ACC112 (cell line): Measurements from ENCODE around the gene FANCC.
"Not testable (repeated sequence)": the region's sequence is repeated elsewhere in the genome, so short reads cannot be mapped to it uniquely, and the experiment has no call there.

Experiments
- H2AFZ ChIP-seq: fragments of 200-600 bp; sonication (generic); one replicate; pipeline ENCODE4 v1.6.0; 2017; ENCODE audit warnings: antibody characterized with exemption, low read length; ENCODE audit not compliant: unreplicated experiment
- H3K27ac ChIP-seq: fragments of 200-600 bp; sonication (generic); 2 replicates; pipeline ENCODE4 v1.5.1; 2014; ENCODE audit warnings: low read depth, mild to moderate bottlenecking, antibody characterized with exemption, low read length, moderate library complexity
- H3K27me3 ChIP-seq: fragments of 200-600 bp; sonication (generic); 2 replicates; pipeline ENCODE4 v1.6.1; 2014; ENCODE audit warnings: mild to moderate bottlenecking, antibody characterized with exemption, low read length, moderate library complexity, mixed read lengths; ENCODE audit not compliant: insufficient read depth
- H3K36me3 ChIP-seq: fragments of 200-600 bp; sonication (generic); 2 replicates; pipeline ENCODE4 v1.6.1; 2016; ENCODE audit warnings: mild to moderate bottlenecking, antibody characterized with exemption, low read length, moderate library complexity, mixed read lengths; ENCODE audit not compliant: insufficient read depth
- H3K4me1 ChIP-seq: fragments of 200-600 bp; sonication (generic); one replicate; pipeline ENCODE4 v1.6.1; 2016; ENCODE audit warnings: low read length, mixed read lengths; ENCODE audit not compliant: insufficient read depth, unreplicated experiment, control insufficient read depth
- H3K4me3 ChIP-seq: fragments of 200-600 bp; sonication (generic); 2 replicates; pipeline ENCODE4 v1.5.1; 2014; ENCODE audit warnings: mild to moderate bottlenecking, low read depth, low read length
- H3K79me2 ChIP-seq: fragments of 200-600 bp; sonication (generic); one replicate; pipeline ENCODE4 v1.6.0; 2016; ENCODE audit warnings: low read length; ENCODE audit not compliant: control insufficient read depth, unreplicated experiment, insufficient read depth

The FANCC gene

DNA sequence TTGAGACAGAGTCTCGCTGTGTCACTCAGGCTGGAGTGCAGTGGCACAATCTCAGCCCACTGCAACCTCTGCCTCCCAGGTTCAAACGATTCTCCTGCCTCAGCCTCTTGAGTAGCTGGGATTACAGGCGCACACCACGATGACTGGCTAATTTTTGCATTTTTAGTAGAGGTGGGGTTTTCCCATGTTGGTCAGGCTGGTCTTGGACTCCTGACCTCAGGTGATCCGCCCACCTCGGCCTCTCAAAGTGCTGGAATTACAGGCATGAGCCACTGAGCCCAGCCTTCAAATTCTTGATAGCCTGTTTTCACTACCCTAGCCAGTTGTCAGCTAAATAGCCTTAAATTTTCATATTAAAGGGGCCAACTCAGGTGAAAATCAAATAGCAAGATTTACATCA is 11.6 kb upstream of the FANCC start:
- not testable (repeated sequence) for H3K79me2 ChIP-seq, H3K4me3 ChIP-seq, H3K27ac ChIP-seq, H3K4me1 ChIP-seq, H3K36me3 ChIP-seq, H2AFZ ChIP-seq
- H3K27me3 ChIP-seq: peaks cover 17% of the 10 kb centered on the region; the same call in 1 of the 2 replicates

DNA sequence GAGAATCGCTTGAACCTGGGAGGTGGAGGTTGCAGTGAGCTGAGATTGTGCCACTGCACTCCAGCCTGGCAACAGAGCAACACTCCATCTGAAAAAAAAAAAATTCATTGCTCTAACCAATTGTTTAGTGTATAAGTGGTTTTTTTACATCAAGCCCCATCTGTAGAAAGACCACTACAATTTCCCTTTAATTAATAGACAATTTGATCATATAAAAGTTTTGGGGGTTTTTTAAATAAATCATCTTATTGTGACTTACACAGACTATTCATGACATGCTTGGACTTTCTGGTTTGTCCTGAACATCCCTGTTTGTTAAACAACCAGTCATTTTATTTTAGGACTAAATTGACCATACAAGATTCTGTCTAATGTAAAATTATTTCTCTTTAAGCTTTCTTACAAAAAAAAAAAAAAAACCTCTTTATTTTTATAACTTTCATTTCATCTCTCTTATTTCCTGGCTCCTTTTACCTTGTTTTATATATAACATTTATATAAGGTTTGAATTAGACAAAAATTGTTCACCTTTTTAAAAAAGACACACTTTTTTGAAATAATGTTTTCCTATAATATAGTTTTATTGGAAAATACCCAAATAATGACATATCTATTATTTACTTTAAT is 9.8 kb upstream of the FANCC start:
- peaks cover 3% of the 10 kb centered on the region; the same call in 1 of the 2 replicates for H3K36me3 ChIP-seq
- H2AFZ ChIP-seq: no peak overlapping the region
- H3K79me2 ChIP-seq: no peaks in the 10 kb centered on the region
- no peak overlapping the region for H3K4me3 ChIP-seq
- no peak overlapping the region for H3K27ac ChIP-seq
- peaks cover 13% of the 10 kb centered on the region; the same call in 1 of the 2 replicates for H3K27me3 ChIP-seq
- H3K4me1 ChIP-seq: no peaks in the 10 kb centered on the region

DNA sequence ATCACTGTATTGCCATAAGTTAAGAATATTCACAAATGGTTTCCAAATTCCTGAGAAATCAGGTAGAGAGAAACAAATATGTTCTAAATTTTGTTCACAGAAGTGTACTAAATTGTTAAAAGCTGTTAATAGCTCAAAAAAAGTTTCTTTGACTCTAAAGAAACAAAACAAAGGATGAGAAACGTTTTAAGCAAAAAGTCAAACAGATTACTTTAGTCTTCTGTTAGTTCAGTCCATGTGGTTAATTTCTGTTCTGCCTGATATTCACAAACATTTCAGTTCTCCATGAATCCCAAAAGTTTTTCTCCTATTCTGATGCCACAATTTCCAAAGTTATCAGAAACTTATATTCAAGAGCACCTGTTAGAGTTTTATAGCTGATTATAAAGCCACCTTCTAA is 7.7 kb upstream of the FANCC start:
- Histone ChIP-seq H3K27ac (no peak overlapping the region), H3K4me3 (no peak overlapping the region), H3K4me1 (no peaks in the 10 kb centered on the region), H3K27me3 (peaks cover 6% of the 10 kb centered on the region; the same call in 1 of the 2 replicates), H3K79me2 (no peaks in the 10 kb centered on the region), H2AFZ (no peak overlapping the region), H3K36me3 (peaks cover 3% of the 10 kb centered on the region; the same call in 1 of the 2 replicates)

DNA sequence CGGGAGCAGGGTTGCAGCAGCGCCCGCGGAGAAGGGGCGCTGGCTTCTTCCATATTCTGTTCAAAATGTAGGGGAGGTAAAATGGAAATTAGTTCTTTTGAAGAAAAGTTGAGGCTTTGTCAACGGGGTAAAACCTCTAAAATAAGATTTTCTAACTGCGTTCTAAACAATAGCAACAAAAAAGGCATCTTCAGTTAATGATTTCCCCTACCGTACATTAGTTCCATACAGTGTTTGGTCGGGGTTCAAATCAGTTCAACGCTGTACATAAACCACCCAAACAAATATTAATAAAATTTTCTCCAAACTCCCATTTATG is 343 bp upstream of the FANCC start:
- peaks cover 18% of the 10 kb centered on the region for H3K4me1 ChIP-seq
- H3K36me3 ChIP-seq: no peaks in the 10 kb centered on the region
- H3K27ac ChIP-seq: peak overlapping the region; percentile 98
- peaks cover 16% of the 10 kb centered on the region for H3K79me2 ChIP-seq
- H2AFZ ChIP-seq: peak overlapping the region; percentile 90
- H3K4me3 ChIP-seq: peak overlapping the region; percentile 90
- no peaks in the 10 kb centered on the region; the same call in 1 of the 2 replicates for H3K27me3 ChIP-seq

DNA sequence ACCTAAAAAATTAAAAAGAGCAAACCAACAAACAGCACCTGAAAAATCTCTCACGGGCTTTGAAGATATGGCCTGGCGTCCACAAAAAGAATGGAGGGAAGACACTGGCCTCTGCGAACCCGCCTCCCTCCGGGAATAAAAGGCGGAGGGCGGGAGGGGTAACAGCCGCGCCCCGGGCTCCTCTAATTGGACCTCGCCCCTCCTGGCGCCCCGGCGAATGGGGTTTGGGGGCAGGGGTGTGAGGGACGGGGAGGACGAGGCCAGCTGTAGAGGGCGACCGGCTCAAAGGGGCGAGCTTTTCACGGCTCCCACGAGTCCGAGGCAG is 753 bp downstream of the FANCC start:
- H3K4me3 ChIP-seq: peak overlapping the region; percentile 90
- peak overlapping the region; percentile 97 for H2AFZ ChIP-seq

DNA sequence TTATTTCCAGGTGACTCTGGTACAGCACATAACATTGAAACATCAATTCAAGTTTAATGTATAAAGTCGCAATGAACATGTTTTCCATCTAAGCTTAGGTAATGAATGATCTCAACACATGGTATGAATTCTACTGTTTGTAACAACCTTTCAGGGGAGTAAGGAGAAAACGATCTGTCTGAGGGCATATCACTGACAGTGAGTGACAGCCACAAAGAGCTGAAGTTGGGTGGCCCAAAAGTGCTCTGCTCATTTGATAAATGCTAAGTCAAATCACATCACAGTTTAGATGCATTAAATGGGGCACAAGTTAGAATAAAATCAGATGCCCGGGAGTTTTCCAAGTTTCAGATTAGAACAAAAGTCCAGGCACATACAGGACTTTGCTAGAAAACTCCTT is 1.2 kb downstream of the FANCC start:
- H3K4me1 ChIP-seq: peaks cover 18% of the 10 kb centered on the region
- peaks cover 21% of the 10 kb centered on the region for H3K79me2 ChIP-seq
- H3K27ac ChIP-seq: peak overlapping the region; percentile 98
- no peaks in the 10 kb centered on the region for H3K36me3 ChIP-seq
- no peaks in the 10 kb centered on the region for H3K27me3 ChIP-seq
- H3K4me3 ChIP-seq: peak overlapping the region; percentile 90
- peak overlapping the region; percentile 97 for H2AFZ ChIP-seq

More for the DNA sequence above, 753 bp downstream of the FANCC start:
- Histone ChIP-seq H3K4me1 (peaks cover 18% of the 10 kb centered on the region), H3K27ac (peak overlapping the region; percentile 98), H3K27me3 (no peaks in the 10 kb centered on the region; the same call in 1 of the 2 replicates), H3K36me3 (no peaks in the 10 kb centered on the region), H3K79me2 (peaks cover 21% of the 10 kb centered on the region)

DNA sequence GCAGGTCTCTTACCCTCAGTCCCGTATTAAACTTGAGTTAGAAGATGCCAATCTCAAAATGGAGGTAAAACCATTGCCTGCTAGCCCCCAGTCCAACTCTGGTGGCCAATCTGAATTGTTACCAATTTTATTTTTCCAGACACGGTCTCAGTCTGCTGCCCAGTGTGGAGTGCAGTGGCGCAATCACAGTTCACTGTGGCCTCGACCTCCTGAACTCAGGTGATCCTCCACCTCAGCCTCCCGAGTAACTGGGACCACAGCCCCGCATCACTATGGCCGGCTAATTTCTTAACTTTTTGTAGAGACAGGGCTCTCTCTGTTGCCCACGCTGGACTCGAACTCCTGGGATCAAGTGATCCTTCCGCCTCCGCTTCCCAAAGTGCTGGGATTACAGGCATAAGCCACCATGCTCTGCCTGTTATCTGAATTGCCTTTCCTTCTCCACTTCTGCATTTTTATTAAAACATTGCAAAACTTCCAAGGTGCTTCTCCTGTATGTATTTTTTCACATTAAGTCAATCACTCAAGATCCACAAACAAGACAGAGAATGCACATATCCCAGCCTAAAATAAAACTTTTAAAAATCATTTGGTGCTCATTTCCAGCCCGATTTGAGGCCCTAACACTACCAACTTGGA is 2.3 kb downstream of the FANCC start:
- Histone ChIP-seq H3K79me2 (peaks cover 21% of the 10 kb centered on the region), H3K4me3 (no peak overlapping the region; the same call in 1 of the 2 replicates), H3K36me3 (no peaks in the 10 kb centered on the region), H3K4me1 (peaks cover 18% of the 10 kb centered on the region), H3K27ac (no peak overlapping the region), H3K27me3 (no peaks in the 10 kb centered on the region), H2AFZ (no peak overlapping the region)

DNA sequence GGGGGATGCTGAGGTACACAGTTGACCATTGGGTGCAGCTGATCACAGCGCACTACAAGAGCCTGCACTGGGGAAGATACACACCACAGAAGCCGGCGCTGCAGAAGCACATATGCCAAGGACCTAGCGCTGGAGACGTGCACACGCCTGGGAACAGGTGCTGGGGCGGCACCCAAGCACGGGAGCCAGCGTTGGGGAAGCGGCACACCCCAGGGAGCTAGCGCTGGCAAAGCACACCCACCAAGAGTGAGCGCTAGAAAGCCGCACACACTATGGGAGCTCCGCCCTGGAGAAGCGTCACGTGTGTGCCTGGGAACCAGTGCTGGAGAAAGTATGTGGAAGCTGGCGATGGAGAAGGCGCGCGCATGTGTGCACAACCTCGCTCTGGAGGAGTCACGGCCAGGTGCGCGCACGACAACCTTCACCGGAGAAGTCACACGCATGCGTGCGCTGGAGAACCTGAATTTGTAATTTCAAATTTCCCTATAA is 4.5 kb downstream of the FANCC start:
- peaks cover 18% of the 10 kb centered on the region for H3K4me1 ChIP-seq
- no peaks in the 10 kb centered on the region for H3K27me3 ChIP-seq
- H3K4me3 ChIP-seq: peak overlapping the region; percentile 70
- peaks cover 21% of the 10 kb centered on the region for H3K79me2 ChIP-seq
- peak overlapping the region; percentile 2 for H2AFZ ChIP-seq
- H3K36me3 ChIP-seq: no peaks in the 10 kb centered on the region
- no peak overlapping the region for H3K27ac ChIP-seq

DNA sequence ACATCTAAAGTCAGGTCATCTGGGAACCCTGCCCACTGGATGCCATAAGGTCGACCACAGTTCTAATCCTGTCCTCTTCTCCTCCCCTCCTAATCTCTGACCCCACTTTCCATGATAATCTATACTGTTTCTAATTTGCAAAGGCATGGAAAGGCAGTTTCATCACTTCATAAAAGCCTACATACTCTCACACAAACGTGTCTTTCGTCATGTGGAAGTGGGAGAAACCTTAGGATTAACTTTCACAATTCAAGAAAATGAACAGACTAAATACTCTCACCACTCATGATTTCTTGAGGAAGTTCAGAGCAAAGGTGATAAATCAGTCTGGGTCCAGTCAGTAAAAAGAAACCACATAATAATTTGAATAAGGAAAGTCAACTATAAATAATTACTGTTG is 5.5 kb downstream of the FANCC start:
- Histone ChIP-seq H2AFZ (no peak overlapping the region), H3K27me3 (no peaks in the 10 kb centered on the region), H3K4me1 (peaks cover 18% of the 10 kb centered on the region), H3K27ac (no peak overlapping the region), H3K36me3 (no peaks in the 10 kb centered on the region), H3K79me2 (peaks cover 27% of the 10 kb centered on the region), H3K4me3 (no peak overlapping the region)

DNA sequence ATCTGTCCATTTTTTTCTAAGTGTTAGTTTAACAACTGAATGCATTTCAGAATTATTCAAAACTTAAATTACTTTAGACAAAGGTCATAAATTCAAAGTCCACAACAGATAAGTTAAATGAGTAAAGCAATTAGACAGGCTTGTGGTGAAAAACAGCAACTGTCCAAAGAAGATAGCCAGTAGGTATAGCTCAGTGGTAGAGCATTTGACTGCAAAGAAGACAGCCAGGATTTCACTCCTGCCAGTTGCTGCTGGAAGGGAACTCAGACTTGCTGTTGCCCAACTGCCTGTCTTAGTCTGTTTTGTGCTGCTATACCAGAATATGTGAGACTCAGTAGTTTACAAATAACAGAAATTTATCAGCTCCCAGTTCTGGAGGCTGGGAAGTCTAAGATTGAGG is 10.0 kb downstream of the FANCC start:
- H2AFZ ChIP-seq: no peak overlapping the region
- H3K4me1 ChIP-seq: peaks cover 18% of the 10 kb centered on the region
- no peaks in the 10 kb centered on the region for H3K27me3 ChIP-seq
- no peak overlapping the region for H3K4me3 ChIP-seq
- H3K27ac ChIP-seq: no peak overlapping the region
- H3K79me2 ChIP-seq: peaks cover 19% of the 10 kb centered on the region
- no peaks in the 10 kb centered on the region for H3K36me3 ChIP-seq

DNA sequence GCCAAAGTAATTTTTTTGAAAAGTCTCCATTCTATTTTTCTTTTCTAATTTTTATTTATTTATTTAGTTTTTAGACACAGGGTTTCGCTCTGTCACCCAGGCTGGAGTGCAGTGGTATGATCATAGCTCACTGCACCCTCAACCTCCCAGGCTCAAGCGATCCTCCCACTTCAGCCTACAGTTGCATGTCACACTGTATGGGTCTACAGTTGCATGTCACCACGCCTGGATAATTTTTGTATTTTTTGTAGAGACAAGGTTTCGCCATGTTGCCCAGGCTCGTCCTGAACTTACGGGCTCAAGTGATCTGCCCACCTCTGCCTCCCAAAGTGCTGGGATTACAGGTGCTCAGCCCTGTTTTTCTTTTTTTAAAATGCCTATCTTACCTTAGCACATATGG is 10.7 kb downstream of the FANCC start:
- Histone ChIP-seq H3K4me3 (no peak overlapping the region), H3K36me3 (no peaks in the 10 kb centered on the region), H3K27me3 (no peaks in the 10 kb centered on the region), H2AFZ (no peak overlapping the region), H3K27ac (no peak overlapping the region), H3K79me2 (peaks cover 18% of the 10 kb centered on the region), H3K4me1 (peaks cover 18% of the 10 kb centered on the region)
